Measurements from ENCODE around the gene ABCG5. TPM values are rescaled to one million over a fixed set of nuclear protein-coding genes. Genes with fewer than 3 reads are reported as not detected.

The ABCG5 gene
- total and polyA plus RNA-seq, 4 donors: 8.8 TPM; not detected in 3

DNA sequence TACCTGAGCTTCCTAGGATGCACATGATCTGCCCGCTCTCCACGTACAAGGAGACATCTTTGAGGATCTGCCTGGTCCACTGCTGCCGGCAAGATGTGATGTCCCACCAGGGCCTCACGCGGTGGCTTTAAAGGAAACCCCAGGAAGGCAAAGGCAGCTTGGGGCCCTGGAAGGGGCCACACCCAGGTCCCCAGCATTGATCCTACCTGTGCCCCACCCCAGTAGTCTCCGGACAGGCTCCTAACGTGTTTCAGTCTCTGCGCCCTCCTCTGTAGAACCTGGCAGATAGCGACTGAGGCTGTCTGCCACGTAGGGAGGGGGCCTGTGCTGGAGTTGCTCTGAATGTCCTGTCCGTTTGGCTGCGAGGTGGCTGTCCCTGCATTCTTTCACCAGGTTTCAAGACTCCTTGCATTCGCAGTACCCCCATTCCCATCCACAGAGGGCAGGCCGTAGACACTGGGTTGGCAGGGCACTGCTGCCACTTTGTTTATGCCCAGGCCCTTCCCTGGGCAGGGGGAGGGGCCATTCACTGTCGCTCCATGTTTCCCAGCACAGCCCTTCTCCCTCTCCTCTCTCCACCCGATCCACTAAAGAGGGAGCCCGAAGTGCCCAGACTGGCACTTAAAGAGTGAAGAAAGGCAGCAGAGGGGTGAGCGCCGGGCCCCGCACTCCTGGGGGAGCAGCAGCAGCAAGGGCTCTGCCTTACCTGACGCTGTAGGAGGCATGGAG lies 644 bp downstream of the ABCG5 start:
- intact Hi-C loops (cut with DNase I): no loop called here
- Histone ChIP-seq H3K9me3 (ENCODE audit: control insufficient read depth, low read length) (no peaks in the 10 kb centered on the region), H3K27me3 (ENCODE audit: control insufficient read depth in 1 of 2, insufficient read depth in 2 of 2, low read length in 1 of 2) (no peaks in the 10 kb centered on the region), H3K36me3 (ENCODE audit: control insufficient read depth in 1 of 2, insufficient read depth in 2 of 2, low read length in 1 of 2) (no peaks in the 10 kb centered on the region), H3K4me3 (ENCODE audit: low read length in 2 of 2) (no peak overlapping the region), H3K4me1 (ENCODE audit: control insufficient read depth in 1 of 2, insufficient read depth in 2 of 2, low read length in 2 of 2) (no peaks in the 10 kb centered on the region), H3K27ac (ENCODE audit: low read depth in 1 of 2, low read length in 2 of 2) (no peak overlapping the region)
- DNase-seq: no peak
- WGBS, 2 donors: 89 to 91% methylated on average over 21 of the region's 21 CpGs
- ATAC-seq (ENCODE audit: low FRiP score): no peak

DNA sequence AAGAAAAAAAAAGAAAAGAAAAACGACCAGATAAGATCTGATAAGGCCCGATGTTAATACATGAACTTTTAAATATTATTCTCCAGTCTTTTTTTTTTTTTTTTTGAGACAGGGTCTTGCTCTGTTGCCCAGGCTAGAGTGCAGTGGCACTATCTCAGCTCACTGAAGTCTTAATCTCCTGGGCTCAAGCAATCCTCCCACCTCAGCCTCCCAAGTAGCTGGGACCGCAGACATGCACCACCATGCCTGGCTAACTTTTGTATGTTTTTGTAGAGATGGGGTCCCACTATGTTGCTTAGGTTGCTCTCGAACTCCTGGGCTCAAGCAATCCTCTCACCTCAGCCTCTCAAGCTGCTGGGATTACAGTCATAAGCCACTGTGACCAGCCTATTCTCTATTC lies 1.6 kb downstream of the ABCG5 start:
- no peaks in the 10 kb centered on the region for H3K36me3 ChIP-seq (ENCODE audit: control insufficient read depth in 1 of 2, insufficient read depth in 2 of 2, low read length in 1 of 2)
- no peaks in the 10 kb centered on the region for H3K9me3 ChIP-seq (ENCODE audit: control insufficient read depth, low read length)
- H3K27ac ChIP-seq (ENCODE audit: low read depth in 1 of 2, low read length in 2 of 2): no peak overlapping the region
- DNase-seq: no peak
- ATAC-seq (ENCODE audit: low FRiP score): no peak
- intact Hi-C loops (cut with DNase I): no loop called here
- no peak overlapping the region for H3K4me3 ChIP-seq (ENCODE audit: low read length in 2 of 2)
- no peaks in the 10 kb centered on the region for H3K4me1 ChIP-seq (ENCODE audit: control insufficient read depth in 1 of 2, insufficient read depth in 2 of 2, low read length in 2 of 2)
- H3K27me3 ChIP-seq (ENCODE audit: control insufficient read depth in 1 of 2, insufficient read depth in 2 of 2, low read length in 1 of 2): no peaks in the 10 kb centered on the region
- 62 to 74% methylated on average over 4 of the region's 4 CpGs for WGBS, 2 donors

DNA sequence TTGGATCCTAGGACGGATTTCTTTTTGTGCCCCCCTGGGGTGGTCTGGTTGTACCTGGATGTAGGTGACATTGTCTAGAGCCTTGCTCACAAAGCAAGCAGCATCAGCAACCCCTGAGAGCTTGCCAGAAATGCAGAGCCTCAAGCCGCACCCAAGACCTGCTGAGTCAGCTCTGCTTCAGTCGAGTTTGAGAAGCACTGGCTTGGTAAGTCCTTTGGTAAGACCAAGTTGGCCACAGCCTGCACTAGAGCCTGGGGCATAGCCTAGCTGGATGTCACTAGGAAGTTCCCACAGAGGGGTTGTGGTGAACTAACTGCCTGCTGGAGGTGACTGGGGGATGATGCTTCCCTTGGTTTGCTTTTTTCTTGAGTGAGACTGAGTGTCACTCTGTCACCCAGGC lies 6.2 kb downstream of the ABCG5 start:
- DNase-seq: no peak
- no peak overlapping the region for H3K4me3 ChIP-seq (ENCODE audit: low read length in 2 of 2)
- no peak for ATAC-seq (ENCODE audit: low FRiP score)
- H3K9me3 ChIP-seq (ENCODE audit: control insufficient read depth, low read length): no peaks in the 10 kb centered on the region
- H3K36me3 ChIP-seq (ENCODE audit: control insufficient read depth in 1 of 2, insufficient read depth in 2 of 2, low read length in 1 of 2): no peaks in the 10 kb centered on the region
- H3K27ac ChIP-seq (ENCODE audit: low read depth in 1 of 2, low read length in 2 of 2): no peak overlapping the region
- intact Hi-C loops (cut with DNase I): no loop called here
- 50 to 56% methylated on average over 3 of the region's 3 CpGs for WGBS, 2 donors
- peaks cover 0 to 1% of the 10 kb centered on the region in 2 donors for H3K27me3 ChIP-seq (ENCODE audit: control insufficient read depth in 1 of 2, insufficient read depth in 2 of 2, low read length in 1 of 2)
- H3K4me1 ChIP-seq (ENCODE audit: control insufficient read depth in 1 of 2, insufficient read depth in 2 of 2, low read length in 2 of 2): no peaks in the 10 kb centered on the region

DNA sequence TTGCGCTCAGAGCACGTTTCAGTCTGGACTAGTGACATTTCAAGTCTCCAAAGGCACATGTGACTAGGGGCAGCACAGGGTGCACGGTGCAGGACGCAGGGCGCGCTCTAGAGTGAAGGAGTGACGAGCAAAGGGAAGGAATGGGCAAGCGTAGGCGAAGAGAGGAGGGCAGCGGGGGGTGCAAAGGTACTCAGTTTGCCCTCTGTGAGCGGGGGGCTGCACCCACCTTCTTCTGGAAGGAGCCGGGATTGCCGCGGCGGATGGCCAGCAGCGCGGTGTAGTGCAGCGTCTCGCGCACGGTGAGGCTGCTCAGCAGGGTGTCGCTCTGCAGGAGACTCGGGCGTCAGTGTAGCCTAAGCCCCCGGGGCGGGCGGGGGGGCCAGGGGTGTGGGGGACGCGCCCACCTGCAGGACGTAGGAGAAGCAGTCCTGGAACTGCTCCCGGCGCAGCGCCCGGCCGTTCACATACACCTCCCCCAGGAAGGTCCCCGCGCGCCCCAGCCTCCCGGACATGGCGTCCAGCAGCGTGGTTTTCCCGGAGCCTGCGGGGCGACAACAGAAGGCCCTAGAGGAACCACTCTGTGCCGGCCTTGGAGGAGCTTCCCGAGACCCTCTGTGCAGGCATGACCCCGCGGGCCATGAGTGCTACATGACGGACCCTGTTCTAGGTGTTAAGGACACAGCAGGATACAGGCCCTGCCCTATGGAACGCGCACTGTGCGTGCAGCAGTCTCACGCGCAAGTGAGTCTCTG lies 6.9 kb downstream of the ABCG5 start:
- ATAC-seq (ENCODE audit: low FRiP score): peak; percentile 25
- intact Hi-C loops (cut with DNase I): no loop called here
- H3K36me3 ChIP-seq (ENCODE audit: control insufficient read depth in 1 of 2, insufficient read depth in 2 of 2, low read length in 1 of 2): no peaks in the 10 kb centered on the region
- H3K27ac ChIP-seq (ENCODE audit: low read depth in 1 of 2, low read length in 2 of 2): no peak overlapping the region
- DNase-seq: no peak
- H3K27me3 ChIP-seq (ENCODE audit: control insufficient read depth in 1 of 2, insufficient read depth in 2 of 2, low read length in 1 of 2): peaks cover 0 to 1% of the 10 kb centered on the region in 2 donors
- no peaks in the 10 kb centered on the region for H3K9me3 ChIP-seq (ENCODE audit: control insufficient read depth, low read length)
- no peaks in the 10 kb centered on the region for H3K4me1 ChIP-seq (ENCODE audit: control insufficient read depth in 1 of 2, insufficient read depth in 2 of 2, low read length in 2 of 2)
- WGBS, 2 donors: 9 to 10% methylated on average over 48 to 54 of the region's 54 CpGs
- H3K4me3 ChIP-seq (ENCODE audit: low read length in 2 of 2): no peak overlapping the region

DNA sequence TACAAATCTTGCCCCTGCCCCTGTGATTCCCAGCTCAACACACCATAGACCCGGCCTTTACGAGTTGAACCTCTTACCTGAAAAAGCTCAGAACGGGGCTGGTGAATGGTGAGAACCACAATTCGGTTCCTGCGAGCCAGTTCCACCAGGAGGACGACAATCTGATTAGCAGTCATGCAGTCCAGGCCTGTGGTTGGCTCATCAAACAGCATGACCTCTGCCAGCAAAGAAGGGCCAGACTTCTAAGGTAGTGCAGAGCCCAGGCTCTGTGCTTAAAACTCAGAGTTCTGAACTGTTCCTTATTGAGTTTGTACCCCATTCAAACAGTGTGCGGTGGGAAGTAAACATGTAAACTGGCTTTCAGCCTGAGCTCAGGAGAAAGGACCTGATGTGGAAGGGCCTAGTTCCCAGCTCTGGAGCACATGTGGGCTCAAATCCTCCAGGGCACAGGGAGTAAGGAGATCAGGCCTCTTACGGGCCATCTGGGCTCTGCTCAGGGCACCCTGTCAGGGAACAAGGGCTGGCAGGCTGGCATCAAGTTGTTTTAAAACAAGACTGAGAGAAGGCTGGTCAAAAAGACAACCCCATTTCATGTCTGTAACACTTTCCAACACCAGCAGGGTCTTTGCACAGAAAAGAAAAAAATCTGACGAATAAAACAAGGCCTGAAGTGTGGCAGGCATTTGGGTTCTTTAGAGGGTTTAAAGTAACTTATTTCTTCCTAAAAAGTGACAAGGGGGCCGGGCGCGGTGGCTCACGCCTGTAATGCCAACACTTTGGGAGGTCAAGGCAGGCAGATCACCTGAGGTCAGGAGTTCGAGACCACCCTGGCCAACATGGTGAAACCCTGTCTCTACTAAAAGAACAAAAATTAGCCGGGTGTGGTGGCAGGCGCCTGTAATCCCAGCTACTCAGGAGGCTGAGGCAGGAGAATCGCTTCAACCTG lies 12.1 kb downstream of the ABCG5 start:
- no peak overlapping the region for H3K4me3 ChIP-seq (ENCODE audit: low read length in 2 of 2)
- H3K36me3 ChIP-seq (ENCODE audit: control insufficient read depth in 1 of 2, insufficient read depth in 2 of 2, low read length in 1 of 2): no peaks in the 10 kb centered on the region
- ATAC-seq (ENCODE audit: low FRiP score) (no peak), DNase-seq (no peak)
- H3K27me3 ChIP-seq (ENCODE audit: control insufficient read depth in 1 of 2, insufficient read depth in 2 of 2, low read length in 1 of 2): peaks cover 0 to 3% of the 10 kb centered on the region in 2 donors
- no peaks in the 10 kb centered on the region for H3K9me3 ChIP-seq (ENCODE audit: control insufficient read depth, low read length)
- 94 to 95% methylated on average over 17 of the region's 17 CpGs for WGBS, 2 donors
- no peak overlapping the region for H3K27ac ChIP-seq (ENCODE audit: low read depth in 1 of 2, low read length in 2 of 2)
- intact Hi-C loops (cut with DNase I): no loop called here
- H3K4me1 ChIP-seq (ENCODE audit: control insufficient read depth in 1 of 2, insufficient read depth in 2 of 2, low read length in 2 of 2): no peaks in the 10 kb centered on the region

DNA sequence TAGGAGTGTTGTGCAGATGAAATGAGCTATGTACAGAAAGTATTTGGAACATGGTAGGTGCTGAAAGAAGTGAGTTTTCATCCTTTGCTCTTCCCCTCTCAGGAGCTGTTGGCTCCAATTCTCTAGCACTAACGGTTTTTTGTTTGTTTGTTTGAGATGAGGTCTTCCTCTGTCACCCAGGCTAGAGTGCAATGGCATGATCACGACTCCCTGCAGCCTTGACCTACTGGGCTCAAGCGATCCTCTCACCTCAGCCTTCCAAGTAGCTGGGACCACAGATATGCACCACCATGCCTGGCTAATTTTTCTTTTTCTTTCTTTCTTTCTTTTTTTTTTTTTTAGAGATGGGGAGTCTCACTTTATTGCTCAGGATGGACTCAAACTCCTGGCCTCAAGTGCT lies 12.8 kb downstream of the ABCG5 start:
- Histone ChIP-seq H3K36me3 (ENCODE audit: control insufficient read depth in 1 of 2, insufficient read depth in 2 of 2, low read length in 1 of 2) (no peaks in the 10 kb centered on the region), H3K4me1 (ENCODE audit: control insufficient read depth in 1 of 2, insufficient read depth in 2 of 2, low read length in 2 of 2) (no peaks in the 10 kb centered on the region), H3K4me3 (ENCODE audit: low read length in 2 of 2) (no peak overlapping the region), H3K27ac (ENCODE audit: low read depth in 1 of 2, low read length in 2 of 2) (no peak overlapping the region), H3K9me3 (ENCODE audit: control insufficient read depth, low read length) (no peaks in the 10 kb centered on the region), H3K27me3 (ENCODE audit: control insufficient read depth in 1 of 2, insufficient read depth in 2 of 2, low read length in 1 of 2) (peaks cover 0 to 2% of the 10 kb centered on the region in 2 donors)
- no peak for DNase-seq
- intact Hi-C loops (cut with DNase I): no loop called here
- no peak for ATAC-seq (ENCODE audit: low FRiP score)
- 74 to 76% methylated on average over 3 of the region's 3 CpGs for WGBS, 2 donors

DNA sequence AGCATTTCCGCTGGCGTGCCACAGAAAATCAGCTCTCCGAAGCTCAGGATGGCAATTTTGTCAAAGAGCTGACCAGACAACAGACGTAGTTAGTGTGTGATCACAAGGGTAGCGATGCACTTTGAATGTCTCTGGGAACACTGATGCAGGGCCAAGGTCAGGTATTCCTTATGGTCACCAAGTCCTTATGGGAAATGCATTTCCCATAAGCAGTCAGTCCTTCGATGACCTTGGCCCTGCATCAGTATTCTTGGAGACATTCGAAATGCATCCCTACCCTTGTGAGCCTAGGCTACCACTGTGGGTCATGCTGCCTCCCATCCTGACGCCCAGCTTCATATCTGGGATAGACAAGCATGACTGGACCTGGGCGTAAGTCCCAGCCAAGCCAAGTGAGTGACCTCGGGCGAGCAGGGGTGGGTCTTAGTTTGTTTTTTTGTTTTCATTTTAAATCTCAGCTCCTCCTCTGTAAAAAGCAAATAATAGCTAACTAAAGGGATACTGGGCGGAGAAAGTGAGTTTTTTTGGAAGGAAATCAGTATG lies 13.6 kb downstream of the ABCG5 start:
- intact Hi-C loops (cut with DNase I): no loop called here

DNA sequence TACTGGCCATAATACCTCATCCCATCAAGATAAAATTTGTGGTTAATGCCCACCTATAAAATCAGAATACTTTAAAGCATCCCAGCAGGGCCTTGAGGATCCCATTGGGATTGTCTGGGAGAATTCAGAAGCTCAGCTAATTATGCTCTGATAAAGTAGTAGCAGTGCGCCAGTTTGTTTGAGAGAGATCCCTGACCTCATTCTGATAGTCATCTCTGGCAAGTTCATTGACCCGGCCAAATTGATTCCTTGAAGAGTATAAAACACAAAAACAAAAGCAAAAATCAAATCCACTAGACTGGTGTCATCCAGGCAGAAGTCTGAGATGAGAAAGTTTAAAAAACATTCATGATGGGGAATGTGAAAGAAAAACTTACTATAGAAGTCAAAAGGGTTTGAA lies 14.1 kb downstream of the ABCG5 start:
- no peaks in the 10 kb centered on the region for H3K4me1 ChIP-seq (ENCODE audit: control insufficient read depth in 1 of 2, insufficient read depth in 2 of 2, low read length in 2 of 2)
- intact Hi-C loops (cut with DNase I): no loop called here
- peaks cover 0 to 2% of the 10 kb centered on the region in 2 donors for H3K27me3 ChIP-seq (ENCODE audit: control insufficient read depth in 1 of 2, insufficient read depth in 2 of 2, low read length in 1 of 2)
- H3K27ac ChIP-seq (ENCODE audit: low read depth in 1 of 2, low read length in 2 of 2): no peak overlapping the region
- H3K36me3 ChIP-seq (ENCODE audit: control insufficient read depth in 1 of 2, insufficient read depth in 2 of 2, low read length in 1 of 2): no peaks in the 10 kb centered on the region
- ATAC-seq (ENCODE audit: low FRiP score) (no peak), DNase-seq (no peak)
- no peak overlapping the region for H3K4me3 ChIP-seq (ENCODE audit: low read length in 2 of 2)
- no peaks in the 10 kb centered on the region for H3K9me3 ChIP-seq (ENCODE audit: control insufficient read depth, low read length)
- 94 to 96% methylated on average over 2 of the region's 2 CpGs for WGBS, 2 donors

More for the DNA sequence above, 13.6 kb downstream of the ABCG5 start:
- DNase-seq (no peak), ATAC-seq (ENCODE audit: low FRiP score) (no peak)
- no peaks in the 10 kb centered on the region for H3K36me3 ChIP-seq (ENCODE audit: control insufficient read depth in 1 of 2, insufficient read depth in 2 of 2, low read length in 1 of 2)
- H3K4me1 ChIP-seq (ENCODE audit: control insufficient read depth in 1 of 2, insufficient read depth in 2 of 2, low read length in 2 of 2): no peaks in the 10 kb centered on the region
- no peaks in the 10 kb centered on the region for H3K9me3 ChIP-seq (ENCODE audit: control insufficient read depth, low read length)
- H3K27ac ChIP-seq (ENCODE audit: low read depth in 1 of 2, low read length in 2 of 2): no peak overlapping the region
- H3K27me3 ChIP-seq (ENCODE audit: control insufficient read depth in 1 of 2, insufficient read depth in 2 of 2, low read length in 1 of 2): peaks cover 0 to 2% of the 10 kb centered on the region in 2 donors
- WGBS, 2 donors: 89 to 90% methylated on average over 12 of the region's 12 CpGs
- no peak overlapping the region for H3K4me3 ChIP-seq (ENCODE audit: low read length in 2 of 2)
